Lower lobe of right lung (tissue), 2 donors: ENCODE measurements around the gene NFATC2. TPM values are rescaled to one million over a fixed set of nuclear protein-coding genes. Genes with fewer than 3 reads are reported as not detected.
A peak's percentile ranks its signal among the peaks of the same experiment; 100 is the strongest.

ENCODE experiments used
- ATAC-seq, 2 donors: fragments of 200-7000 bp; cut with Tn5 transposase; one replicate each; pipeline ENCODE4 v1.9.1; 2020 to 2022; ENCODE audit warnings: mild to moderate bottlenecking in 2 of 2, moderate library complexity in 2 of 2
- DNase-seq: peaks from one replicate; pipeline ENCODE4 v3.0.0-alpha.2; 2020
- H3K27ac ChIP-seq: fragments of 200-600 bp; one replicate; pipeline ENCODE4 v1.8.0; 2022
- H3K27me3 ChIP-seq: fragments of 200-600 bp; one replicate; pipeline ENCODE4 v1.8.0; 2022; ENCODE audit warnings: low read depth
- H3K36me3 ChIP-seq: fragments of 200-600 bp; one replicate; pipeline ENCODE4 v1.8.0; 2022; ENCODE audit warnings: mild to moderate bottlenecking
- H3K4me1 ChIP-seq: fragments of 200-600 bp; one replicate; pipeline ENCODE4 v1.8.0; 2022
- H3K4me3 ChIP-seq: fragments of 200-600 bp; one replicate; pipeline ENCODE4 v1.8.0; 2022; ENCODE audit warnings: mild to moderate bottlenecking
- H3K9me3 ChIP-seq: fragments of 200-600 bp; one replicate; pipeline ENCODE4 v1.8.0; 2022
- intact Hi-C: fragments of 100-400 bp; cut with DNase I; formaldehyde crosslinking; loops from one replicate; pipeline ENCODE4 v1.11.0; 2022
- total RNA-seq: library from RNA; stranded (reverse); fragmentation: NEBNext Ultra II Directional; extraction: Animal tissue kit (Norgen Biotek cat#: 25700); gene quantifications from one replicate; pipeline ENCODE4 v1.2.1, GENCODE V29; 2021
- TF ChIP-seq, protein P1 (sequence below): fragments of 200-600 bp; IDR thresholded peaks from one replicate; pipeline ENCODE4 v1.8.0; 2022; ENCODE audit warnings: antibody characterized with exemption, mild to moderate bottlenecking
- donor health status: DM: no; HTN: yes; CAD: no; lungs with severe emphysema.

NFATC2 gene
- total RNA-seq, 1 donor from 2014 or later: 6.6 TPM

DNA sequence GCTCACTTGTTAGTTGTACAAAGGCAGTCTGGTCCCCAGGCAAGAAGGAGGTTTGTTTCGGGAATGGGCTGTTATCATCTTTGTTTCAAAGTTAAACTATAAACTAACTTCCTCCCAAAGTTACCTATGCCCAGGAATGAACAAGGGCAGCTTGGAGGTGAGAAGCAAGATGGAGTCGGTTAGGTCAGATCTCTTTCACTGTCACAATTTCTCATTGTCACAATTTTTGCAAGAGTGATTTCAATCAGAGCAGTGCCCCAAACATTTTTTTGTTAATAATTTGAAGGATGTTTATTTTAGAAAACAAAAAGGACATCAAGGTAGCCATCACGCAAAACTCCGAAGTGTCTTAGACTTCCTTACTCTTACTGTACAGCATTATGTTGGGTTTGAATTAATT, 170.8 kb downstream of the NFATC2 start:
- H3K4me3 ChIP-seq: no peak overlapping the region
- ATAC-seq: no peak

DNA sequence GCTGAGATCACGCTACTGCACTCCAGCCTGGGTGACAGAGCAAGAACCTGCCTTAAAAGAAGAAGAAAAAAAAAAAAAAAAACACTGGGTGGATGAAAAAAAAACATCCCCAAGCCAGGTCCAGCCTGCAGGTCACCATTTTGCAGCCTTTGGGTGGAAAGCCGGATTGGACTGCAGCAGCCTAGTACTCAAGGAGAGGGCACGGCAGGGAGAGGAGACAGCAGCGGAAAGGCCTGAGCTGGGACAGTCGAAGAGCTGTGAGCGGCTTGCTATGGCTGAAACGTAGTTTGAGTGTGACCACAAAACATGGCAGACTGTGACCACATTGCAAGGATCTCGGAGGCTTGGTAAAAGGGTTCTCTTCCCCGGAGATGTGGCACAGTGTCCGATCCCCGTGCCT, 173.0 kb downstream of the NFATC2 start:
- no peaks in the 10 kb centered on the region for H3K36me3 ChIP-seq
- no peak for DNase-seq

More for the DNA sequence above, 170.8 kb downstream of the NFATC2 start:
- intact Hi-C loops: no loop called here
- no peak for DNase-seq
- Histone ChIP-seq H3K27ac (no peak overlapping the region), H3K27me3 (no peaks in the 10 kb centered on the region), H3K36me3 (no peaks in the 10 kb centered on the region), H3K9me3 (no peaks in the 10 kb centered on the region), H3K4me1 (peaks cover 7% of the 10 kb centered on the region)
- TF ChIP-seq, protein P1, sequence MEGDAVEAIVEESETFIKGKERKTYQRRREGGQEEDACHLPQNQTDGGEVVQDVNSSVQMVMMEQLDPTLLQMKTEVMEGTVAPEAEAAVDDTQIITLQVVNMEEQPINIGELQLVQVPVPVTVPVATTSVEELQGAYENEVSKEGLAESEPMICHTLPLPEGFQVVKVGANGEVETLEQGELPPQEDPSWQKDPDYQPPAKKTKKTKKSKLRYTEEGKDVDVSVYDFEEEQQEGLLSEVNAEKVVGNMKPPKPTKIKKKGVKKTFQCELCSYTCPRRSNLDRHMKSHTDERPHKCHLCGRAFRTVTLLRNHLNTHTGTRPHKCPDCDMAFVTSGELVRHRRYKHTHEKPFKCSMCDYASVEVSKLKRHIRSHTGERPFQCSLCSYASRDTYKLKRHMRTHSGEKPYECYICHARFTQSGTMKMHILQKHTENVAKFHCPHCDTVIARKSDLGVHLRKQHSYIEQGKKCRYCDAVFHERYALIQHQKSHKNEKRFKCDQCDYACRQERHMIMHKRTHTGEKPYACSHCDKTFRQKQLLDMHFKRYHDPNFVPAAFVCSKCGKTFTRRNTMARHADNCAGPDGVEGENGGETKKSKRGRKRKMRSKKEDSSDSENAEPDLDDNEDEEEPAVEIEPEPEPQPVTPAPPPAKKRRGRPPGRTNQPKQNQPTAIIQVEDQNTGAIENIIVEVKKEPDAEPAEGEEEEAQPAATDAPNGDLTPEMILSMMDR: no peak

DNA sequence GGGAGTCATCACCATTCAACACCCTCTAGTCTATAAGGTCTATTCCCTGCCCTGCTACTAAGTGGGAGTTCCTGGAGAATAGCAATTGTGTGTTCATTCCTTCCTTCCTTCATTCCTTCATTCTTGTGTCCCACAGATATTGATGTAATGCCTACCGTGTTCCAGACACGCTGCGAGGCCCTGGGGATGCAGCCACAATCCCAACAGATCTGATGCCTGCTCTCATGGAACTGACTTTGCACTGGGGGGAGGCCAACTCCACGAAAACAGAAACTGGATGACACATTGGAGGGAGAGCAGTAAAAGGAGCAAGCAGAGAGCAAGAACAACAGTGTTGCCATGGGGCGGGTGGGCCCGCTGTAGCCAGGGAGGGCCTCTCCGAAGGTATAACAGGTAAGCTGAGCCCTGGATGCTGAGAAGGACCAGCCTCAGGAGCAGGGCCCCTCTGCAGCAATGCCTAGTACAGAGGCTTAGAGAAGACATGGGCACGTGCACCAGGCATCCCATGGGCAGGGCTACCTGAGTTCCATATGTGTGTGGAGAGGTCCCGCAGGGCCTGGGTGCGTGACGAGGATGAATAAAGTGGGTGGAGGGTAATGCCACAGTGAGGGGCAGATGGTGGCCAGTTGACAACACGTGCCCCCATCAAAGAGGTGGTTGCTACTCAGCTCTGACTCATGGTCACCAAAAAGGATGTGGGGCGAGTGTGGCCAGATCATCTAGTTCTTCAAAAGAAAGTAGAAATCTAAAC, 173.9 kb downstream of the NFATC2 start:
- no peak overlapping the region for H3K4me3 ChIP-seq
- intact Hi-C loops: no loop called here
- ATAC-seq (no peak), DNase-seq (no peak)
- H3K9me3 ChIP-seq: no peaks in the 10 kb centered on the region
- no peak overlapping the region for H3K27ac ChIP-seq
- no peaks in the 10 kb centered on the region for H3K36me3 ChIP-seq
- TF ChIP-seq, protein P1: no peak
- no peaks in the 10 kb centered on the region for H3K27me3 ChIP-seq
- peaks cover 1% of the 10 kb centered on the region for H3K4me1 ChIP-seq

More for the DNA sequence above, 173.0 kb downstream of the NFATC2 start:
- Histone ChIP-seq H3K27ac (no peak overlapping the region), H3K4me1 (peaks cover 7% of the 10 kb centered on the region), H3K9me3 (no peaks in the 10 kb centered on the region), H3K27me3 (no peaks in the 10 kb centered on the region), H3K4me3 (no peak overlapping the region)
- TF ChIP-seq, protein P1: no peak
- intact Hi-C loops: no loop called here
- no peak for ATAC-seq

DNA sequence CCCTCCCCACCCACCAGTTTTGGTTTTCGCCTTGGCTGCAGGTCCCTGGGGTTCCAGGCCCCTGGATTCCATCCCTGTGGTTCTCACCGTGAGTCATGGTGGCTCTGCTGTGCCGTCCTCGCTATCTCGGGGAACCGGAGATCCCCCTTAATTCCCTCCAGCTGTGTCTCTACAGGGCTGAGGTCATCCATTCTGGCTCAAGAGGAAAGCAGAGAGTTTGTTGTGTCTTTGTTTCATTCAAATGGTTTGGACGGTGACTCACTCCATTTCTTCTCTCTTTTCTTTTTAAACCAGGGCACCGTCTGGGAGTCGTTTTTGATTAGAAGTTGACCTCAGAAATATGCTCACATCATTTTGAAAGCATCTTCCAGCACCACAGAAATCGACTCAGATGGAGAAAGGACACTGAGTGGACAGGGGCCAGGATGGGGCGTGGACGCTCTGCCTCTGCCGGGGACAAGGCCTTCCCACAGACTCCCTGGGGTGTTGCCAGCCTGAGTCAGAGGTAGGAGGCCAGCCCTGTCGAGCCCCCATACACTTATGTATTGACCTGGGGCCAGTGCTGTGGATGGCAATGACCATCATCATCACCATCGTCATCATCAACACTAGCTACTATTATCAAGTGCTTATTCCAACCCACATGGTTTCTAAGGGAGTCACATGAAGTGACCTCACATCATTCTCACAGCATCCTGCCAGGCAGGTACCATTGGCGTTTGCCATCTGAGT, 176.2 kb downstream of the NFATC2 start:
- Histone ChIP-seq H3K27ac (no peak overlapping the region), H3K36me3 (no peaks in the 10 kb centered on the region), H3K4me3 (no peak overlapping the region), H3K9me3 (no peaks in the 10 kb centered on the region), H3K27me3 (no peaks in the 10 kb centered on the region), H3K4me1 (no peaks in the 10 kb centered on the region)
- DNase-seq: no peak
- intact Hi-C loops: no loop called here
- TF ChIP-seq, protein P1: no peak
- peak; percentile 51 to 57 for ATAC-seq

DNA sequence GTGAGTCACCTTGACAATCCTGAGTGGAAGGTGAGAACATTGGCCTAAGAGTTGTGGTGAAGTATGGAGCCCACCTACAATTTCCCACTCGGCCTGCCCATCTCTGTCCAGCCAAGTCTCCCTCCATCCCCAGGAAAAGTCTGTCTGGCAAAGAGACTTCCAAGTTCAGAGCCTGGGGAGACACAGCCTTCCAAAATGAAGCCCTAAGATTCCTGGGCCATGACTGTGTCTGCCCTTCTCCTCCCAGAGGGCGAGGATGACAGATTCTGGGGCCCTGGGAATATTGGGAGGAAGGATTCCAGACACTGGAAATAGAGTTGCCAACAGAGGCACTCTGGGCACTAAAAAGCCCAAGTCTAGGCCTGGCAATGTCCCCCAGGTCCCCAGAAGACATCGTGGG, 176.8 kb downstream of the NFATC2 start:
- ATAC-seq (no peak), DNase-seq (no peak)
- H3K4me3 ChIP-seq: no peak overlapping the region
- intact Hi-C loops: no loop called here
- TF ChIP-seq, protein P1: no peak
- no peaks in the 10 kb centered on the region for H3K36me3 ChIP-seq
- H3K4me1 ChIP-seq: no peaks in the 10 kb centered on the region
- no peaks in the 10 kb centered on the region for H3K27me3 ChIP-seq
- H3K9me3 ChIP-seq: no peaks in the 10 kb centered on the region
- no peak overlapping the region for H3K27ac ChIP-seq
